H9 (cell line): ENCODE measurements around the gene ARL4D. TPM values are rescaled to one million over a fixed set of nuclear protein-coding genes. Genes with fewer than 3 reads are reported as not detected.

Experiments used
- DNase-seq: peaks from one replicate; pipeline ENCODE4 v3.0.0-alpha.2; 2017
- H2AFZ ChIP-seq: one replicate; pipeline ENCODE4 v1.6.1; 2013; ENCODE audit warnings: mild to moderate bottlenecking, low read length, control low read depth, moderate library complexity
- H2AK5ac ChIP-seq: 2 replicates; pipeline ENCODE4 v1.6.1; 2013; ENCODE audit warnings: low read length, control low read depth, mixed read lengths; ENCODE audit not compliant: insufficient read length
- H2BK120ac ChIP-seq: one replicate; pipeline ENCODE4 v1.6.1; 2013; ENCODE audit warnings: low read depth, mild to moderate bottlenecking, low read length, control low read depth, inconsistent platforms; ENCODE audit not compliant: poor library complexity, severe bottlenecking
- H2BK12ac ChIP-seq: 2 replicates; pipeline ENCODE4 v1.6.1; 2013; ENCODE audit warnings: low read length, control low read depth, mixed read lengths, low read depth; ENCODE audit not compliant: insufficient read length
- H2BK15ac ChIP-seq: 2 replicates; pipeline ENCODE4 v1.6.1; 2013; ENCODE audit warnings: low read depth, low read length, control low read depth
- H2BK20ac ChIP-seq: one replicate; pipeline ENCODE4 v1.6.1; 2013; ENCODE audit warnings: low read depth, mild to moderate bottlenecking, low read length, control low read depth, inconsistent platforms; ENCODE audit not compliant: poor library complexity, severe bottlenecking
- H2BK5ac ChIP-seq: 2 replicates; pipeline ENCODE4 v1.6.1; 2013; ENCODE audit warnings: low read length, control low read depth, mixed read lengths; ENCODE audit not compliant: insufficient read length
- H3K14ac ChIP-seq: 2 replicates; pipeline ENCODE4 v1.6.1; 2013; ENCODE audit warnings: low read length, control low read depth; ENCODE audit not compliant: insufficient read depth
- H3K18ac ChIP-seq: 2 replicates; pipeline ENCODE4 v1.6.1; 2013; ENCODE audit warnings: low read depth, mild to moderate bottlenecking, mixed read lengths, low read length, control low read depth; ENCODE audit not compliant: insufficient read length
- H3K23ac ChIP-seq: 2 replicates; pipeline ENCODE4 v1.6.1; 2013; ENCODE audit warnings: low read length, control low read depth, mixed read lengths, low read depth; ENCODE audit not compliant: insufficient read length
- H3K23me2 ChIP-seq: 2 replicates; pipeline ENCODE4 v1.6.1; 2013; ENCODE audit warnings: low read depth, mild to moderate bottlenecking, mixed read lengths, low read length, control low read depth; ENCODE audit not compliant: insufficient read length, poor library complexity, severe bottlenecking
- H3K27ac ChIP-seq: 2 replicates; pipeline ENCODE4 v1.5.1; 2013; ENCODE audit warnings: low read length, control low read depth, mixed read lengths, low read depth; ENCODE audit not compliant: insufficient read length
- H3K27me3 ChIP-seq: 2 replicates; pipeline ENCODE4 v1.6.1; 2013; ENCODE audit warnings: low read length, control low read depth, inconsistent platforms; ENCODE audit not compliant: insufficient read depth
- H3K4ac ChIP-seq: 2 replicates; pipeline ENCODE4 v1.6.1; 2013; ENCODE audit warnings: low read depth, mild to moderate bottlenecking, control low read depth, inconsistent platforms, low read length, moderate library complexity
- H3K4me1 ChIP-seq: 2 replicates; pipeline ENCODE4 v1.6.1; 2013; ENCODE audit warnings: low read length, control low read depth, inconsistent platforms; ENCODE audit not compliant: insufficient read depth
- H3K4me2 ChIP-seq: 2 replicates; pipeline ENCODE4 v1.6.1; 2013; ENCODE audit warnings: low read length, control low read depth, mixed read lengths; ENCODE audit not compliant: insufficient read length, insufficient read depth
- H3K56ac ChIP-seq: 2 replicates; pipeline ENCODE4 v1.6.1; 2013; ENCODE audit warnings: low read depth, mild to moderate bottlenecking, mixed read lengths, low read length, control low read depth; ENCODE audit not compliant: insufficient read length
- H3K79me1 ChIP-seq: 2 replicates; pipeline ENCODE4 v1.6.1; 2013; ENCODE audit warnings: low read depth, mild to moderate bottlenecking, moderate library complexity, low read length, control low read depth, inconsistent platforms; ENCODE audit not compliant: insufficient read depth, poor library complexity, severe bottlenecking
- H3K79me2 ChIP-seq: 2 replicates; pipeline ENCODE4 v1.6.1; 2013; ENCODE audit warnings: low read length, control low read depth, inconsistent platforms; ENCODE audit not compliant: insufficient read depth
- H3K9ac ChIP-seq: 2 replicates; pipeline ENCODE4 v1.6.1; 2013; ENCODE audit warnings: low read length, control low read depth, mixed read lengths; ENCODE audit not compliant: insufficient read length; ENCODE audit errors: extremely low read depth
- H3K9me3 ChIP-seq: one replicate; pipeline ENCODE4 v1.6.1; 2013; ENCODE audit warnings: low read depth, low read length, inconsistent platforms; ENCODE audit not compliant: control insufficient read depth
- H3T11ph ChIP-seq: one replicate; pipeline ENCODE4 v1.6.1; 2013; ENCODE audit warnings: mild to moderate bottlenecking, low read length, control low read depth, inconsistent platforms
- H4K20me1 ChIP-seq: one replicate; pipeline ENCODE4 v1.6.1; 2013; ENCODE audit not compliant: control insufficient read depth, insufficient read length, insufficient read depth
- H4K5ac ChIP-seq: 2 replicates; pipeline ENCODE4 v1.6.1; 2013; ENCODE audit warnings: low read depth, mild to moderate bottlenecking, mixed read lengths, low read length, control low read depth; ENCODE audit not compliant: insufficient read length
- H4K8ac ChIP-seq: replicated peaks from 2 replicates; pipeline ENCODE4 v1.6.1; 2013; ENCODE audit warnings: low read length, control low read depth, mixed read lengths, low read depth; ENCODE audit not compliant: insufficient read length
- H4K91ac ChIP-seq: 2 replicates; pipeline ENCODE4 v1.6.1; 2013; ENCODE audit warnings: low read depth, mild to moderate bottlenecking, moderate library complexity, mixed read lengths, low read length, control low read depth; ENCODE audit not compliant: insufficient read length
- H3K27ac Mint-ChIP-seq, 3 experiments: 2 replicates in 2 of 3; 3 replicates in 1 of 3; pipeline ENCODE4 v1.8.0; 2020 to 2021; ENCODE audit warnings: mixed read lengths in 3 of 3, mild to moderate bottlenecking in 1 of 3, moderate library complexity in 1 of 3
- H3K27me3 Mint-ChIP-seq: 2 replicates; pipeline ENCODE4 v1.8.0; 2021; ENCODE audit warnings: low read depth, mild to moderate bottlenecking, moderate library complexity, mixed read lengths
- H3K36me3 Mint-ChIP-seq, 3 experiments: 2 replicates in 2 of 3; 3 replicates in 1 of 3; pipeline ENCODE4 v1.8.0; 2020 to 2021; ENCODE audit warnings: low read depth in 3 of 3, mixed read lengths in 3 of 3; ENCODE audit not compliant: insufficient read depth in 1 of 3
- H3K4me1 Mint-ChIP-seq, 2 experiments: 2 replicates each; pipeline ENCODE4 v1.8.0; 2020; ENCODE audit warnings: mixed read lengths in 2 of 2
- H3K4me3 Mint-ChIP-seq, 2 experiments: 2 replicates in 1 of 2; 3 replicates in 1 of 2; pipeline ENCODE4 v1.8.0; 2020 to 2021; ENCODE audit warnings: mild to moderate bottlenecking in 2 of 2, mixed read lengths in 2 of 2, moderate library complexity in 1 of 2
- H3K9me3 Mint-ChIP-seq, 2 experiments: 2 replicates in 1 of 2; 3 replicates in 1 of 2; pipeline ENCODE4 v1.8.0; 2020; ENCODE audit warnings: mild to moderate bottlenecking in 2 of 2, mixed read lengths in 2 of 2, moderate library complexity in 1 of 2
- CTCF ChIP-seq: fragments of 200-600 bp; sonication (generic); conservative IDR thresholded peaks from 3 replicates; pipeline ENCODE4 v1.8.0; 2021; ENCODE audit warnings: antibody characterized with exemption, mild to moderate bottlenecking
- WGBS: extraction: QIAGEN DNeasy Blood & Tissue Kit; methylation state at CpG from one replicate; pipeline ENCODE4 v1.1.7; 2013; ENCODE audit warnings: missing lambda C conversion rate, low lambda C conversion rate, mixed read lengths; ENCODE audit not compliant: insufficient read length; ENCODE audit errors: extremely low coverage; 5-methylcytosine and 5-hydroxymethylcytosine counted together
- total RNA-seq: library from RNA; stranded (reverse); gene quantifications from 2 replicates; pipeline ENCODE4 v1.2.1, GENCODE V29; 2021

Gene ARL4D
- total RNA-seq, 1 experiment from 2014 or later: 6.2 TPM

DNA sequence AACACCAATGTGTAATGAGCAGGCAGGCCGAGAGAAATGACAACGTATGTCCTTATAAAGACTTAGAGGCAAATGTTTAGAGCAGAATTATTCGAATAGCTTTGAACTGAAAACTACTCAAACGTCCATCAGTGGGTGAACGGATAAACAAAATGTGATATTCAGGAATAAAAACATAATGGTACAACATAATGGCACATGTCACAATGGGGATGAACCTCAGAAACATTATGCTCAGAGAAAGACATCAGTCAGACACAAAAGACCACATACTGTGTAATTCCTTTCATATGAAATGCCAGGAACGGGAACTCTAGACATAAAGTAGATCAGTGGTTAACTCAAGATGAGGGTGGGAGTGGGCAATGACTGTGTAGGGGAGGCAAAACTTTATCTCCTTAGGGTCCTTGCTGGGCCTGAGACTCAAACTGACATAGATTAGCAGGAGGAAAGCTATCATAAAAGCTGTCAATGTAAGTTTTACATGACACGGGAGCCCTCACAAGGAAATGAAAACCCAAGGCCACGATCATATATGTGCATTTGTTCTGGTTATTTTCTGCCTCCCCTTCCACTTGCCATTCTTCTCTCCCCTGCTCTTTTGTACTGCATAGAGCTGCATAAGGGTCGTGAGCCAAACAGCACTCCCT lies 14.8 kb upstream of the ARL4D start:
- Histone ChIP-seq H3K56ac (no peak overlapping the region), H3K27me3 (no peaks in the 10 kb centered on the region), H4K5ac (no peak overlapping the region), H2BK15ac (no peak overlapping the region), H4K8ac (no peak overlapping the region), H3T11ph (no peak overlapping the region), H4K20me1 (no peaks in the 10 kb centered on the region), H2BK20ac (no peak overlapping the region), H3K18ac (peak overlapping the region; percentile 30), H3K4ac (no peak overlapping the region), H2AFZ (no peak overlapping the region), H3K9ac (no peak overlapping the region), H3K4me1 (no peaks in the 10 kb centered on the region; the same call in 1 of the 2 replicates), H3K27ac (no peak overlapping the region), H4K91ac (no peak overlapping the region), H2BK120ac (no peak overlapping the region), H2BK5ac (no peak overlapping the region), H3K14ac (no peak overlapping the region), H2BK12ac (no peak overlapping the region), H3K23ac (no peak overlapping the region), H3K9me3 (no peaks in the 10 kb centered on the region), H2AK5ac (no peak overlapping the region), H3K79me2 (no peaks in the 10 kb centered on the region), H3K79me1 (no peaks in the 10 kb centered on the region), H3K23me2 (peaks cover 7% of the 10 kb centered on the region), H3K4me2 (no peak overlapping the region)
- no peak for DNase-seq
- H3K9me3 Mint-ChIP-seq: peaks cover 13 to 18% of the 10 kb centered on the region in 2 experiments
- TF ChIP-seq CTCF: no peak
- no CpG with 5 or more reads among the region's 9 CpGs for WGBS
- H3K27ac Mint-ChIP-seq: no peak overlapping the region
- H3K36me3 Mint-ChIP-seq: peaks cover 2 to 13% (median 11%) of the 10 kb centered on the region in 3 experiments; a peak in 6 of 7 replicates
- no peak overlapping the region for H3K4me3 Mint-ChIP-seq
- peaks cover 3% of the 10 kb centered on the region for H3K27me3 Mint-ChIP-seq
- peaks cover 9 to 10% of the 10 kb centered on the region in 2 experiments for H3K4me1 Mint-ChIP-seq
